Prostate gland (tissue), 2 donors: Measurements from ENCODE around the gene RCOR1. TPM values are rescaled to one million over a fixed set of nuclear protein-coding genes. Genes with fewer than 3 reads are reported as not detected.

Experiments used
- DNase-seq: peaks from one replicate; pipeline ENCODE4 v3.0.0-alpha.2; 2019; ENCODE audit warnings: low spot score
- H3K27ac ChIP-seq, 2 donors: fragments of 200-600 bp; sonication (generic); 2 replicates each; pipeline ENCODE4 v1.5.1; 2017 to 2019
- H3K27me3 ChIP-seq: fragments of 200-600 bp; sonication (generic); replicated peaks from 2 replicates; pipeline ENCODE4 v1.5.1; 2019; ENCODE audit not compliant: insufficient read depth
- H3K36me3 ChIP-seq, 2 donors: fragments of 200-600 bp; sonication (generic); 1 replicate in 1 of 2; 2 replicates in 1 of 2; pipeline versions ENCODE4 v1.5.1 to v1.8.1; 2017 to 2019
- H3K4me1 ChIP-seq: fragments of 200-600 bp; sonication (generic); replicated peaks from 2 replicates; pipeline ENCODE4 v1.5.1; 2019
- H3K4me3 ChIP-seq, 2 donors: fragments of 200-600 bp; sonication (generic); 2 replicates each; pipeline ENCODE4 v1.5.1; 2017 to 2019
- H3K9me3 ChIP-seq: fragments of 200-600 bp; sonication (generic); 2 replicates; pipeline ENCODE4 v1.5.1; 2017
- POLR2A ChIP-seq: fragments of 450-650 bp; IDR thresholded peaks from one replicate; pipeline ENCODE4 v1.6.1; 2016; ENCODE audit warnings: antibody characterized with exemption, mild to moderate bottlenecking
- POLR2AphosphoS5 ChIP-seq: sonication (generic); formaldehyde crosslinking; IDR thresholded peaks from one replicate; pipeline ENCODE4 v1.6.1; 2017; ENCODE audit warnings: antibody characterized with exemption
- WGBS: methylation state at CpG from one replicate; pipeline ENCODE4 v1.1.5; 2018; 5-methylcytosine and 5-hydroxymethylcytosine counted together
- intact Hi-C: fragments of 100-400 bp; cut with DNase I; formaldehyde crosslinking; loops from one replicate; pipeline ENCODE4 v1.14.2; 2022
- total RNA-seq, 2 donors: library from RNA; depleted of rRNA; stranded (reverse); fragments of >200 nt; gene quantifications; one replicate each; pipeline ENCODE4 v1.1.0, GENCODE V29; 2016
- TF ChIP-seq, protein P1 (sequence below), 4 experiments: fragments of 200-600 bp in 2 of 4; fragments of 450-650 bp in 2 of 4; sonication (generic) in 2 of 4; IDR thresholded peaks; 1 replicate in 3 of 4; 2 replicates in 1 of 4; pipeline ENCODE4 v1.5.1; 2016 to 2019; ENCODE audit warnings: antibody characterized with exemption in 4 of 4, mild to moderate bottlenecking in 2 of 4, moderate library complexity in 2 of 4

The RCOR1 gene
- total RNA-seq, 2 donors from 2014 or later: 14.4 to 26.6 TPM

- no peaks in the 10 kb centered on the region for H3K9me3 ChIP-seq
- H3K36me3 ChIP-seq: no peaks in the 10 kb centered on the region
- no peak for TF ChIP-seq POLR2AphosphoS5
- TF ChIP-seq, protein P1, sequence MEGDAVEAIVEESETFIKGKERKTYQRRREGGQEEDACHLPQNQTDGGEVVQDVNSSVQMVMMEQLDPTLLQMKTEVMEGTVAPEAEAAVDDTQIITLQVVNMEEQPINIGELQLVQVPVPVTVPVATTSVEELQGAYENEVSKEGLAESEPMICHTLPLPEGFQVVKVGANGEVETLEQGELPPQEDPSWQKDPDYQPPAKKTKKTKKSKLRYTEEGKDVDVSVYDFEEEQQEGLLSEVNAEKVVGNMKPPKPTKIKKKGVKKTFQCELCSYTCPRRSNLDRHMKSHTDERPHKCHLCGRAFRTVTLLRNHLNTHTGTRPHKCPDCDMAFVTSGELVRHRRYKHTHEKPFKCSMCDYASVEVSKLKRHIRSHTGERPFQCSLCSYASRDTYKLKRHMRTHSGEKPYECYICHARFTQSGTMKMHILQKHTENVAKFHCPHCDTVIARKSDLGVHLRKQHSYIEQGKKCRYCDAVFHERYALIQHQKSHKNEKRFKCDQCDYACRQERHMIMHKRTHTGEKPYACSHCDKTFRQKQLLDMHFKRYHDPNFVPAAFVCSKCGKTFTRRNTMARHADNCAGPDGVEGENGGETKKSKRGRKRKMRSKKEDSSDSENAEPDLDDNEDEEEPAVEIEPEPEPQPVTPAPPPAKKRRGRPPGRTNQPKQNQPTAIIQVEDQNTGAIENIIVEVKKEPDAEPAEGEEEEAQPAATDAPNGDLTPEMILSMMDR (IDR thresholded peaks at IDR 0.05): no peak
- TF ChIP-seq POLR2A: no peak
- DNase-seq: no peak
- H3K4me3 ChIP-seq: no peak overlapping the region
- no peak overlapping the region for H3K27ac ChIP-seq
- H3K27me3 ChIP-seq: no peaks in the 10 kb centered on the region
- intact Hi-C loops: no loop called here
- WGBS: 94% methylated on average over 11 of the region's 11 CpGs
- H3K4me1 ChIP-seq: no peaks in the 10 kb centered on the region
These were observed 165.2 kb downstream of the RCOR1 start for GRCh38 chr14:102757646-102758045.

- Histone ChIP-seq H3K27me3 (no peaks in the 10 kb centered on the region), H3K4me3 (no peak overlapping the region), H3K9me3 (no peaks in the 10 kb centered on the region), H3K27ac (no peak overlapping the region), H3K36me3 (no peaks in the 10 kb centered on the region), H3K4me1 (no peaks in the 10 kb centered on the region)
- intact Hi-C loops: no loop called here
- no peak for DNase-seq
- TF ChIP-seq, protein P1 (IDR thresholded peaks at IDR 0.05): no peak
- TF ChIP-seq POLR2AphosphoS5 (no peak), POLR2A (no peak)
- 89% methylated on average over 5 of the region's 5 CpGs for WGBS
These were observed 165.6 kb downstream of the RCOR1 start for GRCh38 chr14:102758087-102758486.

DNA sequence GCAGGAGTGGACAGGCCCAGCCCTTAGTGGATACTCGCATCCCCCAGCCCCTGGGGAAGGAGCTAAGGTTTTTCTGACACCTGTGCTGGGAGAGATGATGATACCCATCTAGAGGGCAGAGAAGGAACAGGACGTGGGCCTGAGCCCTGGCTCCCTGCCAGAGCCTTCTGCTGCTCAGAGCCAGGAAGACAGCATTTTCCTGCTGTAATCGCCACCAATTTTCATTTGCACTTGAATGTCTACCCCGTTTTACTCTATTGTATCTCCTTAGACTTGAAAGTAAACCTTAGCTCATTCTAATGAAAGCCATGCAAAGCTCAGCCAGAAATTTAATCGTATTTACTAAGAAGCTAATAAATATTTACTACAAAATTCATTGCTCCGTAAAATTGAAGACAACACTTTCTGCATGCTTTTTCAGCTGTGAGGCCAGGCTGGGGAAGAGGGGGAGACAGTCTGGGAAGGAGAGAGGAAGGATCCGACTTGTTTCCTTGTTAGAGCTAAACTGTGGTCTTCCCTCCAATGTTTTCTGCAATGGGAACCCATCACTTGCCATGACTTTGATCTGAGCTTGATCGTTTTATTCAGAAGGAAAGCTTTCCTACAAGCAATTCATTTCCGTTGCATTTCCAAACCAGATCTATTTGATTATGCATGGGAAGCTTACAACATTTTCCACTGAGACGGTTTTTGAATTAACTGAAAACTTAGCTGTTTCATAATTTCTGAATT, 167.2 kb downstream of the RCOR1 start:
- no peaks in the 10 kb centered on the region for H3K4me1 ChIP-seq
- intact Hi-C loops: no loop called here
- no peak for DNase-seq
- H3K9me3 ChIP-seq: no peaks in the 10 kb centered on the region
- H3K4me3 ChIP-seq: no peak overlapping the region
- no peaks in the 10 kb centered on the region for H3K36me3 ChIP-seq
- no peaks in the 10 kb centered on the region for H3K27me3 ChIP-seq
- peak; percentile 5 for TF ChIP-seq POLR2AphosphoS5
- TF ChIP-seq, protein P1 (IDR thresholded peaks at IDR 0.05): no peak
- H3K27ac ChIP-seq: no peak overlapping the region
- 42% methylated on average over 10 of the region's 10 CpGs for WGBS

DNA sequence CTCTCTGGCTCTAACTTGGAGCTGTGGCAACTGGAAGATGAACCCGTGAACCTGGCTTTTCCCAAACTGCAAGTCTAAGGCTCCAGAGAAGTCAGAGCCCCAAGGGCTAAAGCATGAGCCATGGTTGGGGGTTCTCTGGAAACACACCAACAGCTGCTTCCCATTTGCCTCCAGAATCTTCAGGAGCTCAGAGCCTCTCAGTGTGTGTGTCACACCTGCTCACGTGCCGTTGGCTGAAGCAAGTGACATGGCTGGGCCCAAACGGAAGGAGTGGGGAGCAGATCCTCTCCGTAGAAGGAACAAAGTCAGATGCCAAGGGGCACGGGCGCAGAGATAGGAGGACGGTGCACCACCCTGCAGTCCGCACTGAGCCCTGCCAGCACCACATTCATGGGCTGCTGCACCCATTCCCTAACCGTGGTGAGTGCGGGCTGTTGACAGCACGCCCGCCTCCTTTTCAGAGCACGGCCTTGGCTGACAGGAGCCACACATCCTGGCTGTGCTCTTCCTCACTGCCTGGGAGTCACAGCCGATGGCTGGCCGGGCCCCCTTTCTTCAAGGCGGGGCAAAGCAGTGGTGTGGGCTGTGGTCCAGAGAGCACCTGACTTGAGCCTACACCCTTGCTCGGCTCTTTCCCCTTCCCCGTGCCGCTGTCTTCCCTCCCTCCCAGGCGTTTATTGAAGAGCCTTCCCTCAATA, 168.2 kb downstream of the RCOR1 start:
- no peaks in the 10 kb centered on the region for H3K9me3 ChIP-seq
- intact Hi-C loops: no loop called here
- H3K4me1 ChIP-seq: no peaks in the 10 kb centered on the region
- TF ChIP-seq POLR2AphosphoS5: no peak
- TF ChIP-seq, protein P1 (IDR thresholded peaks at IDR 0.05): no peak
- TF ChIP-seq POLR2A: no peak
- 39% methylated on average over 21 of the region's 21 CpGs for WGBS
- DNase-seq: no peak
- no peak overlapping the region for H3K27ac ChIP-seq
- no peak overlapping the region for H3K4me3 ChIP-seq
- H3K36me3 ChIP-seq: no peaks in the 10 kb centered on the region
- H3K27me3 ChIP-seq: no peaks in the 10 kb centered on the region

DNA sequence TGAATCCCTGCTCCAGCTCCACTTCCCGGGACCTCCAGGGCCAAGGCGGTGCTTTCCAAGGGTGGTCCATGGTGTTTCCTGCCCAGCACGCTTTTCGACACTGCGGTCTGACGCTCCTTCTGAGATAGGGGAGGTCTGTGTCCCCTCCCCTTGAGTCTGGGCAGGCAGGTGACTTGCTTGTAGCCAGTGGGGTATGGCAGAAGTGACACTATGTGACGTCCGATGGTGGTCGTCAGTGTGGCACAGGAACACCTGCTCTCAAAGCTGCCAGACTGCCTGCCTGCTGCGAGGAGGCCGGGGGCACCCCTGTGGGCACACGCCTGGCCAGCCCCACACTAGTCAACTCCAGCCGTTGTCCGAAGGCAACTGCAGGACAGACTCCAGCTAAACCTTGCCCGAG, 168.8 kb downstream of the RCOR1 start:
- no peak overlapping the region for H3K27ac ChIP-seq
- no peak for DNase-seq
- 57% methylated on average over 15 of the region's 15 CpGs for WGBS
- H3K9me3 ChIP-seq: no peaks in the 10 kb centered on the region
- no peaks in the 10 kb centered on the region for H3K27me3 ChIP-seq
- no peaks in the 10 kb centered on the region for H3K36me3 ChIP-seq
- no peak overlapping the region for H3K4me3 ChIP-seq
- no peaks in the 10 kb centered on the region for H3K4me1 ChIP-seq
- intact Hi-C loops: no loop called here
- TF ChIP-seq POLR2AphosphoS5 (no peak), POLR2A (no peak)
- TF ChIP-seq, protein P1 (IDR thresholded peaks at IDR 0.05): no peak
